HUES48 (cell line): ENCODE data around the gene ETV6.

Experiments
- H3K27ac ChIP-seq: one replicate; pipeline ENCODE4 v1.7.0; 2013; ENCODE audit warnings: low read depth, low read length, inconsistent platforms
- H3K27me3 ChIP-seq: 2 replicates; pipeline ENCODE4 v1.6.1; 2013; ENCODE audit warnings: mild to moderate bottlenecking, low read length; ENCODE audit not compliant: control insufficient read depth, insufficient read depth
- H3K36me3 ChIP-seq: 2 replicates; pipeline ENCODE4 v1.6.1; 2013; ENCODE audit warnings: low read length; ENCODE audit not compliant: control insufficient read depth, insufficient read depth
- H3K4me1 ChIP-seq: 2 replicates; pipeline ENCODE4 v1.6.1; 2013; ENCODE audit warnings: mild to moderate bottlenecking, low read length; ENCODE audit not compliant: control insufficient read depth, insufficient read depth
- H3K4me3 ChIP-seq: 2 replicates; pipeline ENCODE4 v1.5.1; 2013; ENCODE audit warnings: mild to moderate bottlenecking, low read depth, low read length
- H3K9ac ChIP-seq: 2 replicates; pipeline ENCODE4 v1.6.1; 2013; ENCODE audit warnings: mild to moderate bottlenecking, low read depth, low read length, moderate library complexity
- H3K9me3 ChIP-seq: 2 replicates; pipeline ENCODE4 v1.6.1; 2013; ENCODE audit warnings: low read length; ENCODE audit not compliant: control insufficient read depth, insufficient read depth

Gene ETV6

DNA sequence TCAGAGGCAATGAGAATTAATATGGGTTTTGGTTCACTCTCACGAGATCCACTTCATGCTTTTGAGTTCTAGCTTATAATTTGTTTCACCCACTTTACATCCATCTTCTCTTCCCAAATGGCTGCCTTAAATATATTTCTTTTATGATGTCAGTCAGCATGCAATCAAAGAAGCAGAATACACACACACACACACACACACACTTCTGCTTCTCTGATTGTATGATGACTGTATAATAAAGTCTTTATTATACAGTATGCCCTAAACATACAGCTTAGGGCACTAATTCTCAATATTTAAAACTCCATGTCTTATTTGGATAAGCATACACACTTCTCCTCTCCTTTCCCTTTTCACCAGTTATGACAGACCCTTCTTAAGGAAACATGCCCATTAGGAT lies 6.7 kb upstream of the ETV6 start:
- Histone ChIP-seq H3K4me3 (no peak overlapping the region), H3K9ac (no peak overlapping the region)

DNA sequence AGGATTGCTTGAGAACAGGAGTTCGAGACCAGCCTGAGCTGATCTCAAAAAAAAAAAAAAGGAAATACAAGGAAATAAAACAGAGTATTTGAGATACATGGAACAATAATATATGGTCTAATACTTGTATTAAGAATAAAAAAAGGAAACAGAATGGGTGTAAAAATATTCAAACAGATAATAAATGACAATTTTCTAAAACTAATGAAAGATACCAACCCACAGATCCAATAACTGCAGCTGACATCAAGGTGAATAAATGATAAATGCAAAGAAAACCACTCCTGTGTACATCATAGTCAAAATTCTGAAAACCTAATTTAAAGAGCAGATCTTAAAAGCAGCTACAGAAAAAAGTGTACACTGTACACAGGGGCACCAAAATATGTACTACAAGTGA lies 4.1 kb upstream of the ETV6 start:
- Histone ChIP-seq H3K4me1 (no peaks in the 10 kb centered on the region), H3K9me3 (no peaks in the 10 kb centered on the region), H3K27me3 (no peaks in the 10 kb centered on the region), H3K9ac (no peak overlapping the region), H3K27ac (no peak overlapping the region), H3K4me3 (no peak overlapping the region), H3K36me3 (no peaks in the 10 kb centered on the region)

More for the DNA sequence above, 6.7 kb upstream of the ETV6 start:
- Histone ChIP-seq H3K36me3 (no peaks in the 10 kb centered on the region), H3K27me3 (no peaks in the 10 kb centered on the region), H3K9me3 (no peaks in the 10 kb centered on the region), H3K4me1 (no peaks in the 10 kb centered on the region), H3K27ac (no peak overlapping the region)

DNA sequence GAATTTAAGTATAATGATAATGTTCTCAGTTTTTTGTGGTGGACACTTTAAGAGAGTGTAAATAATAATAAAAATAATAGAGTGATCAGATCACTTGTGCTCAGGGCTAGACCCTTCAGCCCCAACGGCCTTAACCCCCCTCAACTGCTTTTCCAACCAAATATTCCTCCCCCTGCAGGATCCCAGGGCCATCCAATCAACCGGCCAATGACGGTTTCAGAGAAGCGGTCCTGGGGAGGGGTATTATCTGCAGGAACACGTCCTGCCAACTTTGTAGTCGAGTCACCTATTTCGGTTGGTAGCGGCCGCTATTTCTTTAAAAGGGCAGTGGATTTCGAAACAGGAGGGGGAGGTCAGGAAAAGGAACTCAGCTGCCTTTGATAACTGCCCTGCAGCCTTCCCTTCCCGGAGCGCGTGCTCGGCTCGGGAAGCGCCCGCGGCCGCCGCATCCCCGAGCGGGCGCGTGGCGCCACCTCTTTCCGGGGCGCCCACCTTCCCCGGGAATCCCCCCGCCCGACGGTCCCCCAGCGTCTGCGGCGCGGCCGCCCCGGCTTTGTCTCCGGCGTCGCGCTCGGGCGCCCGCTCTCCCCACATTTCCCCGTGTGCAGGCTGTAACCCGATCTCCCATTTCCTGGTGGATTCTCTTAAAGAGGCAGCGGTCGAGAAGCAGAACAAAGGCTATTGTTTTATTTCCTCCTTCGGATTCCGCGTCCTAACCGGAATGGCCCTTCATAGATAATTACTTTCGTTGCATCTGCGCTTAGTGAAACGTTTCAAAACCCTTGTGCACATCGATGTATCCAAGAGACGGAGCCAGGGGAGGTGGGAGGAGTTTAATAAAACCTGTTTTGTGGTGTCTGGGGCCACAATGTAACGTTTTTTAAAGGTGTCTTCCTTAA lies 711 bp upstream of the ETV6 start:
- Histone ChIP-seq H3K4me3 (peak overlapping the region; percentile 94), H3K36me3 (no peaks in the 10 kb centered on the region), H3K27ac (peak overlapping the region; percentile 98), H3K4me1 (peaks cover 29% of the 10 kb centered on the region), H3K27me3 (no peaks in the 10 kb centered on the region), H3K9ac (peak overlapping the region; percentile 91), H3K9me3 (no peaks in the 10 kb centered on the region)

GRCh38 chr12:11650286-11651281 lies 1.1 kb downstream of the ETV6 start:
- Histone ChIP-seq H3K4me3 (peak overlapping the region; percentile 94), H3K9ac (no peak overlapping the region), H3K9me3 (no peaks in the 10 kb centered on the region), H3K36me3 (no peaks in the 10 kb centered on the region), H3K4me1 (peaks cover 29% of the 10 kb centered on the region), H3K27ac (peak overlapping the region; percentile 98), H3K27me3 (no peaks in the 10 kb centered on the region)

DNA sequence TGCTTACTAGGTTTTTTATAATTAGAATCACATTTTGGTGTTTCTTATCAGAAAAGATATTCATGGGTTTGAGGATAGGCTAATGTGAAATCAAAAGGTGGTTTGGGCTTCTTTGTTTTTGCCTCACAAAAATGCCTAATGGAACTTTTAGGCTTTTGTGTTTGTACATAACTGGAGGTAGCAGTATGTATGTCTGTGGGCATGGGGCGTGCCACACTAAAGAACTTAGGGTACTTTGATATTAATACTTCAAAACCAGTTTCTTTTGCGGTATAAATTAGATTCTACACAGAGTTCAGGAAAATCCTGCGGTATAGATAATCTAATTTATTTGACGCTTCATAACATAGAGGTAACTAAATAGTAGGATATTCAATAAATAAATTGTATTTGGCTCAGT lies 1.9 kb downstream of the ETV6 start:
- Histone ChIP-seq H3K36me3 (no peaks in the 10 kb centered on the region), H3K9ac (no peak overlapping the region), H3K27me3 (no peaks in the 10 kb centered on the region), H3K4me1 (peaks cover 33% of the 10 kb centered on the region), H3K9me3 (no peaks in the 10 kb centered on the region), H3K27ac (no peak overlapping the region), H3K4me3 (peak overlapping the region; percentile 94)

GRCh38 chr12:11651785-11652184 lies 2.3 kb downstream of the ETV6 start:
- Histone ChIP-seq H3K27ac (no peak overlapping the region), H3K9me3 (no peaks in the 10 kb centered on the region), H3K27me3 (no peaks in the 10 kb centered on the region), H3K4me1 (peaks cover 36% of the 10 kb centered on the region), H3K9ac (no peak overlapping the region), H3K4me3 (peak overlapping the region; percentile 94; the same call in 1 of the 2 replicates), H3K36me3 (no peaks in the 10 kb centered on the region)

DNA sequence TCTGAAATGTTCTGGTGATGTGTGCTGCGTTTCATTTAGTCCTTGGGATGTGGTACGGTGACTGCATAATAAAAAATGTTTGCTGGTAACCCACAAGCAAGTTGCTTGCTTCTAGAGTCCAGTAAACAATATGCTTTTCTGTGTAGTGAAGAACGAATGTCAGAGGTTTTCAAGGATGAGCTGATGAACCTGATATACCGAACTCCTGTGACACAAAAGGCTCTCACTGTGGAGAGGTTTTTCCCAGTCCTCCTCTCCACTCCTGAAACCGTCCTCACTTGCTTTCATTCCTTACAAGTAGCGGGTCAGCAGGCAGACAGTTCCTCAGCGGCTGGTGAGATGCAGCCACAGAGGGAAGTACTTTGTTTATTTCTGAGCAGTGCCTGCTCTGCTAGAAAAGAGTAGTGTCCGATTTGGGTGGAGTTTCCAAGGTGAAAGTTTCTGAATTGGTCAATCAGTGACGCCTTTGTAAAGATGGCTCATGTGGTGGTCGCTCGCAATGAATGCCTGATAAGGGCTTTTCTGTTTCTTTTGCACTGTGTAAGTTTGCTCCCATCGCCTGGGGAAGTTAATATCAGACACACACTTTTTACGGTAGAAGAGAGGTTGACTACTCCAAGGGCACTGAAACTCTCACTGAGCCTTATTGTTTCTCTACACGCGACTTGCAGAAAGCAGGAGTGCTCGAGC lies 3.0 kb downstream of the ETV6 start:
- Histone ChIP-seq H3K27ac (no peak overlapping the region), H3K9me3 (no peaks in the 10 kb centered on the region), H3K36me3 (no peaks in the 10 kb centered on the region), H3K27me3 (no peaks in the 10 kb centered on the region), H3K4me3 (peak overlapping the region; percentile 20), H3K4me1 (peaks cover 43% of the 10 kb centered on the region), H3K9ac (no peak overlapping the region)

DNA sequence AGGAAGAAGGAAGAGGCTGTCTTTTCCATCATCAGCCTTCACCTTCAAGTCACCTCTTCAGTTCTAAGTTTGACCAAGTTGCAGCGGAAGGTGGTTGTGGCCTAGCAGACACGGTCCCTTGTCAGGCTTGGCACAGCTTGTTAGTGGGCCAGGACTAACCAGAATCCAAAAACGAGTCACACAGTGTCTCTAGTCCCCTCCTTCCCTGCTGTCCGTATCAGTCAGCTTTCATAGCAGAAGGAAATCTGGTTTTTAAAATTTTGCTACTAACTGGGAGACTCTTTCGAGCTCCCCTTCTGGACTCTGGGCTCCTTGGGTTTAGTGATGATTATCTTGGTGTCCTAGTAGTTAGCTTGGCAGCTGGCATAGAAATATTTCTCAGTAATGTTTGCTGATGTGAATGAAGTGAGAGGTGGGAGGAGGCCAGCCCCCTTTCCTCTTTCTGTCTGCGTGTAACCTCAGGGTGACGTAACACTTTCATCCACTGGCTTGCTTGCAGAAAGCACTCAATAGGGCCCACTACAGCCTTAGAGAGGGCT lies 3.8 kb downstream of the ETV6 start:
- H3K27ac ChIP-seq = no peak overlapping the region
- H3K4me3 ChIP-seq = no peak overlapping the region
- no peak overlapping the region for H3K9ac ChIP-seq
- no peaks in the 10 kb centered on the region for H3K9me3 ChIP-seq
- H3K4me1 ChIP-seq = peaks cover 48% of the 10 kb centered on the region
- H3K27me3 ChIP-seq = no peaks in the 10 kb centered on the region
- no peaks in the 10 kb centered on the region for H3K36me3 ChIP-seq

DNA sequence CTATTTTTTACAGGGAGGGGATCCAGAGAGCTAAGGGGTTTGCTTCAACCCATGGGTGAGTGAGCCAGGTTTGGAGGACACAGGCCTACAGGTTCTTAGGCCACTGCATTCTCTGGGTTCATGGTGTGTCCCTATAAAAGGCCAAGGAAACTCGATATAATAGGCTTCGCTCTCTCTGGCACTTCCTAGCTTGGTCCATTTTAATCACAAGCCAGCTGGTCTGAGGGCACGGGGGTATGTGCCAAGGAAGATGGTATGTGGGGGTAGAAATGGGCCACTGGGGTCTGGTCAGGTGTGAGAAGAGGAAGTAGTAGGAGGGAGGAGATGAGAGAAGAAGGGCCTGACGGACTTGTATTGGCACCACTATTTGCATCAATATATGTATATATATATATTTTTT lies 4.9 kb downstream of the ETV6 start:
- Histone ChIP-seq H3K9me3 (no peaks in the 10 kb centered on the region), H3K4me1 (peaks cover 48% of the 10 kb centered on the region), H3K4me3 (no peak overlapping the region), H3K27me3 (no peaks in the 10 kb centered on the region), H3K9ac (no peak overlapping the region), H3K36me3 (no peaks in the 10 kb centered on the region), H3K27ac (no peak overlapping the region)

DNA sequence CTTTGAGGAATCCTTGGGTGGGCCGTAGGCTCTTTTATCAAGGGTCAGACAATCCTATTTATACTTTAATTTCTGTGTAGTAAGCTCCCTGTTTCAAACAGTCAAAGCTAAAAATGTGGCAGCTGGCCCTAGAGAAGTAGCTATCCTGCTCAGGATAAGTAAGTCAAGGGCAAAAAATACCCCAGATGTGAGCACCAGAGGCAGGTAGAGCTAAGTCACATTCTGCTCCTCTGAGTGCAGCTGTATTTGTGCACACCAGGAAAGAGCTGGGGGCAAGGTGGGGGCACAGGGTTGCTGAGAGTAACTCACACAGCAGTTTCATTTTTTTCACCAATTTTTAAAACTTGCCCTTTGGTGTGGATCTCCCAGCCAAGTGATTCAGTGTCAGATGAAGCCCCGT lies 5.3 kb downstream of the ETV6 start:
- H3K27ac ChIP-seq = no peak overlapping the region
- no peaks in the 10 kb centered on the region for H3K9me3 ChIP-seq
- no peaks in the 10 kb centered on the region for H3K27me3 ChIP-seq
- H3K36me3 ChIP-seq = no peaks in the 10 kb centered on the region
- peaks cover 48% of the 10 kb centered on the region for H3K4me1 ChIP-seq
- H3K4me3 ChIP-seq = no peak overlapping the region
- H3K9ac ChIP-seq = no peak overlapping the region
